ENCODE data around the gene QKI.
A peak's percentile ranks its signal among the peaks of the same experiment; 100 is the strongest.

Gene QKI

GRCh38 chr6:163414946-163415619 is 565 bp downstream of the QKI start:
- Histone ChIP-seq H3K36me3 (ENCODE audit: control insufficient read depth, insufficient read depth, low read length) (no peaks in the 10 kb centered on the region), H2AFZ (peak overlapping the region; percentile 77), H3K27me3 (ENCODE audit: control insufficient read depth, insufficient read depth, low read length) (no peaks in the 10 kb centered on the region), H3K4me1 (peaks cover 21% of the 10 kb centered on the region), H3K9ac (peak overlapping the region; percentile 61), H3K9me3 (ENCODE audit: control insufficient read depth, low read length) (no peaks in the 10 kb centered on the region), H3K4me2 (ENCODE audit: low read length) (peak overlapping the region; percentile 86), H3K79me2 (peaks cover 9% of the 10 kb centered on the region), H3K4me3 (ENCODE audit: low read depth, low read length) (peak overlapping the region; percentile 81), H3K27ac (peak overlapping the region; percentile 84)
- no peak for TF ChIP-seq CTCF (IDR thresholded peaks at IDR 0.05)

- Histone ChIP-seq H3K4me3 (ENCODE audit: low read depth, low read length) (peak overlapping the region; percentile 81), H3K79me2 (peaks cover 9% of the 10 kb centered on the region), H3K27me3 (ENCODE audit: control insufficient read depth, insufficient read depth, low read length) (no peaks in the 10 kb centered on the region), H3K4me2 (ENCODE audit: low read length) (peak overlapping the region; percentile 86), H2AFZ (peak overlapping the region; percentile 83), H3K9me3 (ENCODE audit: control insufficient read depth, low read length) (no peaks in the 10 kb centered on the region), H3K4me1 (peaks cover 26% of the 10 kb centered on the region), H3K9ac (peak overlapping the region; percentile 61), H3K27ac (peak overlapping the region; percentile 84), H3K36me3 (ENCODE audit: control insufficient read depth, insufficient read depth, low read length) (no peaks in the 10 kb centered on the region)
- no peak for TF ChIP-seq CTCF (IDR thresholded peaks at IDR 0.05)
These were observed 1.4 kb downstream of the QKI start for GRCh38 chr6:163415620-163416556.

GRCh38 chr6:163416557-163417253 is 2.2 kb downstream of the QKI start:
- Histone ChIP-seq H3K4me3 (ENCODE audit: low read depth, low read length) (peak overlapping the region; percentile 81), H3K4me1 (peaks cover 26% of the 10 kb centered on the region), H3K9me3 (ENCODE audit: control insufficient read depth, low read length) (no peaks in the 10 kb centered on the region), H3K27me3 (ENCODE audit: control insufficient read depth, insufficient read depth, low read length) (no peaks in the 10 kb centered on the region), H2AFZ (peak overlapping the region; percentile 83), H3K36me3 (ENCODE audit: control insufficient read depth, insufficient read depth, low read length) (no peaks in the 10 kb centered on the region), H3K9ac (no peak overlapping the region), H3K27ac (peak overlapping the region; percentile 84), H3K79me2 (peaks cover 10% of the 10 kb centered on the region), H3K4me2 (ENCODE audit: low read length) (peak overlapping the region; percentile 86)
- TF ChIP-seq CTCF (IDR thresholded peaks at IDR 0.05), result peak; percentile 71

- Histone ChIP-seq H2AFZ (no peak overlapping the region), H3K79me2 (peaks cover 16% of the 10 kb centered on the region), H3K9ac (no peak overlapping the region), H3K4me1 (peaks cover 23% of the 10 kb centered on the region), H3K9me3 (ENCODE audit: control insufficient read depth, low read length) (no peaks in the 10 kb centered on the region), H3K4me3 (ENCODE audit: low read depth, low read length) (peak overlapping the region; percentile 81), H3K36me3 (ENCODE audit: control insufficient read depth, insufficient read depth, low read length) (no peaks in the 10 kb centered on the region), H3K27ac (peak overlapping the region; percentile 34), H3K4me2 (ENCODE audit: low read length) (peak overlapping the region; percentile 86), H3K27me3 (ENCODE audit: control insufficient read depth, insufficient read depth, low read length) (no peaks in the 10 kb centered on the region)
- no peak for TF ChIP-seq CTCF (IDR thresholded peaks at IDR 0.05)
These were observed 3.1 kb downstream of the QKI start for GRCh38 chr6:163417595-163417994.

All from parathyroid adenoma (tissue), 2 donors.